Measurements from ENCODE around the gene PTPRE.

PTPRE gene

GRCh38 chr10:128060341-128061250 is 153.7 kb downstream of the PTPRE start:
- DNase-seq (ENCODE audit: low read depth in 2 of 2), result no peak

- no peak for DNase-seq (ENCODE audit: low read depth in 2 of 2)
Measured at GRCh38 chr10:128061306-128062300, 154.7 kb downstream of the PTPRE start.

- no peak for DNase-seq (ENCODE audit: low read depth in 2 of 2)
Measured at GRCh38 chr10:128062331-128062880, 155.5 kb downstream of the PTPRE start.

- DNase-seq (ENCODE audit: low read depth in 2 of 2), result no peak
Measured at GRCh38 chr10:128062881-128063563, 156.1 kb downstream of the PTPRE start.

GRCh38 chr10:128063736-128064107 is 156.8 kb downstream of the PTPRE start:
- DNase-seq (ENCODE audit: low read depth in 2 of 2), result no peak

- peak; percentile 23 to 46 for DNase-seq (ENCODE audit: low read depth in 2 of 2)
Measured at GRCh38 chr10:128064108-128064969, 157.4 kb downstream of the PTPRE start.

- no peak for DNase-seq (ENCODE audit: low read depth in 2 of 2)
Measured at GRCh38 chr10:128064970-128065580, 158.2 kb downstream of the PTPRE start.

- DNase-seq (ENCODE audit: low read depth in 2 of 2), result no peak
Measured at GRCh38 chr10:128065881-128066534, 159.1 kb downstream of the PTPRE start.

GRCh38 chr10:128066870-128067382 is 160.0 kb downstream of the PTPRE start:
- DNase-seq (ENCODE audit: low read depth in 2 of 2), result no peak

- no peak for DNase-seq (ENCODE audit: low read depth in 2 of 2)
Measured at GRCh38 chr10:128067691-128068397, 160.9 kb downstream of the PTPRE start.

GRCh38 chr10:128068398-128069285 is 161.7 kb downstream of the PTPRE start:
- DNase-seq (ENCODE audit: low read depth in 2 of 2), result no peak

GRCh38 chr10:128069351-128070051 is 162.6 kb downstream of the PTPRE start:
- DNase-seq (ENCODE audit: low read depth in 2 of 2), result peak; percentile 49 to 74

- no peak for DNase-seq (ENCODE audit: low read depth in 2 of 2)
Measured at GRCh38 chr10:128070161-128070560, 163.3 kb downstream of the PTPRE start.

GRCh38 chr10:128070721-128071416 is 164.0 kb downstream of the PTPRE start:
- DNase-seq (ENCODE audit: low read depth in 2 of 2), result no peak

- no peak for DNase-seq (ENCODE audit: low read depth in 2 of 2)
Measured at GRCh38 chr10:128071417-128071782, 164.5 kb downstream of the PTPRE start.

- no peak for DNase-seq (ENCODE audit: low read depth in 2 of 2)
Measured at GRCh38 chr10:128072046-128072445, 165.1 kb downstream of the PTPRE start.
